HL-60 (cell line): ENCODE results near the gene FLVCR1.

ENCODE experiments used
- DNase-seq, 2 experiments: peaks; one replicate each; pipeline ENCODE4 v3.0.0-alpha.2; 2010 to 2020; ENCODE audit warnings: low read depth in 1 of 2, low spot score in 1 of 2
- H3K27ac ChIP-seq: fragments of 250-450 bp; sonication (Bioruptor Pico); replicated peaks from 2 replicates; pipeline ENCODE4 v1.5.1; 2020; ENCODE audit warnings: mild to moderate bottlenecking, moderate library complexity
- H3K27me3 ChIP-seq: fragments of 250-450 bp; sonication (Bioruptor Pico); 2 replicates; pipeline ENCODE4 v1.5.1; 2021; ENCODE audit warnings: mild to moderate bottlenecking, moderate library complexity; ENCODE audit not compliant: insufficient read depth, poor library complexity, severe bottlenecking
- H3K4me3 ChIP-seq: replicated peaks from 2 replicates; pipeline ENCODE4 v1.5.1; 2011; ENCODE audit warnings: mild to moderate bottlenecking, control low read depth, low read length; ENCODE audit not compliant: insufficient read depth
- GABPA ChIP-seq: IDR thresholded peaks from 2 replicates; pipeline ENCODE4 v1.6.1; 2012; ENCODE audit warnings: low read depth
- POLR2AphosphoS5 ChIP-seq: IDR thresholded peaks from 2 replicates; pipeline ENCODE4 v1.6.1; 2012; ENCODE audit warnings: low read depth
- SPI1 ChIP-seq: IDR thresholded peaks from 2 replicates; pipeline ENCODE4 v1.6.1; 2012; ENCODE audit warnings: low read depth, mild to moderate bottlenecking, borderline replicate concordance
- TF ChIP-seq, protein P1 (sequence below): IDR thresholded peaks from one replicate; pipeline ENCODE4 v1.5.1; 2011; ENCODE audit warnings: low read length, control low read depth, inconsistent platforms; ENCODE audit not compliant: insufficient read depth
- TF ChIP-seq, protein P2 (sequence below): IDR thresholded peaks from 2 replicates; pipeline ENCODE4 v1.6.1; 2012; ENCODE audit warnings: low read depth; ENCODE audit not compliant: insufficient replicate concordance

The FLVCR1 gene

DNA sequence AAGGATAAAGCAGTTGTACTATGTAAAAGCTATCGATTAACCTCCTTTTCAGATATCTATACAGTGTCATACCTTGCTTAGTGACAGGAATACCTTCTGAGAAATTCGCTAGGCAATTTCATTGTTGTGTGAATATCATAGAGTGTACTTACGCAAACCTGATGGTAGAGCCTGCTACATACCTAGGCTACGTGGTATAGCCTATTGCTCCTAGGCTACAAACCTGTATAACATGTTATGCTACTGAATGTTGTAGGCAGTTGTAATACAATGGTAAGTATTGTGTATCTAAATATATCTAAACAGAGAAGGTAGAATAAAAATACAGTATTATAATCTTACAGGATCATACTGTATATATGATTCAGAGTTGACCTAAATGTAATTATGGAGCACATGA, 26.5 kb downstream of the FLVCR1 start:
- Histone ChIP-seq H3K27ac (no peak overlapping the region), H3K27me3 (no peaks in the 10 kb centered on the region), H3K4me3 (no peak overlapping the region)
- no peak for DNase-seq
- TF ChIP-seq, protein P1, sequence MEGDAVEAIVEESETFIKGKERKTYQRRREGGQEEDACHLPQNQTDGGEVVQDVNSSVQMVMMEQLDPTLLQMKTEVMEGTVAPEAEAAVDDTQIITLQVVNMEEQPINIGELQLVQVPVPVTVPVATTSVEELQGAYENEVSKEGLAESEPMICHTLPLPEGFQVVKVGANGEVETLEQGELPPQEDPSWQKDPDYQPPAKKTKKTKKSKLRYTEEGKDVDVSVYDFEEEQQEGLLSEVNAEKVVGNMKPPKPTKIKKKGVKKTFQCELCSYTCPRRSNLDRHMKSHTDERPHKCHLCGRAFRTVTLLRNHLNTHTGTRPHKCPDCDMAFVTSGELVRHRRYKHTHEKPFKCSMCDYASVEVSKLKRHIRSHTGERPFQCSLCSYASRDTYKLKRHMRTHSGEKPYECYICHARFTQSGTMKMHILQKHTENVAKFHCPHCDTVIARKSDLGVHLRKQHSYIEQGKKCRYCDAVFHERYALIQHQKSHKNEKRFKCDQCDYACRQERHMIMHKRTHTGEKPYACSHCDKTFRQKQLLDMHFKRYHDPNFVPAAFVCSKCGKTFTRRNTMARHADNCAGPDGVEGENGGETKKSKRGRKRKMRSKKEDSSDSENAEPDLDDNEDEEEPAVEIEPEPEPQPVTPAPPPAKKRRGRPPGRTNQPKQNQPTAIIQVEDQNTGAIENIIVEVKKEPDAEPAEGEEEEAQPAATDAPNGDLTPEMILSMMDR: no peak
- no peak for TF ChIP-seq GABPA
- no peak for TF ChIP-seq SPI1
- TF ChIP-seq, protein P2, sequence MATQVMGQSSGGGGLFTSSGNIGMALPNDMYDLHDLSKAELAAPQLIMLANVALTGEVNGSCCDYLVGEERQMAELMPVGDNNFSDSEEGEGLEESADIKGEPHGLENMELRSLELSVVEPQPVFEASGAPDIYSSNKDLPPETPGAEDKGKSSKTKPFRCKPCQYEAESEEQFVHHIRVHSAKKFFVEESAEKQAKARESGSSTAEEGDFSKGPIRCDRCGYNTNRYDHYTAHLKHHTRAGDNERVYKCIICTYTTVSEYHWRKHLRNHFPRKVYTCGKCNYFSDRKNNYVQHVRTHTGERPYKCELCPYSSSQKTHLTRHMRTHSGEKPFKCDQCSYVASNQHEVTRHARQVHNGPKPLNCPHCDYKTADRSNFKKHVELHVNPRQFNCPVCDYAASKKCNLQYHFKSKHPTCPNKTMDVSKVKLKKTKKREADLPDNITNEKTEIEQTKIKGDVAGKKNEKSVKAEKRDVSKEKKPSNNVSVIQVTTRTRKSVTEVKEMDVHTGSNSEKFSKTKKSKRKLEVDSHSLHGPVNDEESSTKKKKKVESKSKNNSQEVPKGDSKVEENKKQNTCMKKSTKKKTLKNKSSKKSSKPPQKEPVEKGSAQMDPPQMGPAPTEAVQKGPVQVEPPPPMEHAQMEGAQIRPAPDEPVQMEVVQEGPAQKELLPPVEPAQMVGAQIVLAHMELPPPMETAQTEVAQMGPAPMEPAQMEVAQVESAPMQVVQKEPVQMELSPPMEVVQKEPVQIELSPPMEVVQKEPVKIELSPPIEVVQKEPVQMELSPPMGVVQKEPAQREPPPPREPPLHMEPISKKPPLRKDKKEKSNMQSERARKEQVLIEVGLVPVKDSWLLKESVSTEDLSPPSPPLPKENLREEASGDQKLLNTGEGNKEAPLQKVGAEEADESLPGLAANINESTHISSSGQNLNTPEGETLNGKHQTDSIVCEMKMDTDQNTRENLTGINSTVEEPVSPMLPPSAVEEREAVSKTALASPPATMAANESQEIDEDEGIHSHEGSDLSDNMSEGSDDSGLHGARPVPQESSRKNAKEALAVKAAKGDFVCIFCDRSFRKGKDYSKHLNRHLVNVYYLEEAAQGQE: no peak
- TF ChIP-seq POLR2AphosphoS5: no peak

DNA sequence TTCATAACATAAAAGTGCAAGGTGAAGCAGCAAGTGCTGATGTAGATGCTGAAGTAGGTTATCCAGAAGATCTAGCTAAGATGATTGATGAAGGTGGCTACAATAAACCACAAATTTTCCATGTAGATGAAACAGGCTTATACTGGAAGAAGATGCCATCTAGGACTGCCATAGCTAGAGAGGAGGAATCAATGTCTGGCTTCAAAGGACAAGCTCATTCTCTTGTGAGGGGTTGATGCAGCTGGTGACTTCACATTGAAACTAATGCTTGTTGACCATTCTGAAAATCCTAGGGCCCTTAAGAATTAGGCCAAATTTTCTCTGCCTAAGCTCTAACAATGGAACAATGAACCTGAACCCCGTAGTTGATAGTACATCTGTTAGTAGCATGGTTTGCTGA, 34.0 kb downstream of the FLVCR1 start:
- no peak for DNase-seq
- TF ChIP-seq GABPA (no peak), SPI1 (no peak), POLR2AphosphoS5 (no peak)
- TF ChIP-seq, protein P2: no peak
- TF ChIP-seq, protein P1: no peak
- H3K27me3 ChIP-seq: no peaks in the 10 kb centered on the region
- H3K27ac ChIP-seq: no peak overlapping the region
- no peak overlapping the region for H3K4me3 ChIP-seq

DNA sequence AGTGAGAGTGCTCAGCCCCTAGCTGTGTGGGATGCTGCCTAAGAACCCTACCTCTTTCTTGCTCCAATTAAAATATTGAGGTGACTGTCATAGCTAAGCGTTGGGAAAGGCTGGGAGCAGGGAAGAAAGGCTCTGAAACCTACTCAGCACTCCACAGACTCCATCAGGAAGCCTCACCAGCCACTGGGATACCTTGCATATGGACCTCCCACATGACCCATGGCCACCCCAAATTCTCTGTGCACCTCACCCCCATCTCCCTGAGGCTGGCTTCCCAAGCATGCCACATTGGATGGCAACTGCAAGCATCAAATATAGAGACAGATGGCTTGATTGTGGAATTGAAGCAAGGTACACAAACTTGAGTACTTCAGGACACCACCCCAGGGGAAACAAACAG, 41.8 kb downstream of the FLVCR1 start:
- H3K27ac ChIP-seq: no peak overlapping the region
- no peak for DNase-seq
- H3K27me3 ChIP-seq: no peaks in the 10 kb centered on the region
- no peak for TF ChIP-seq GABPA
- TF ChIP-seq, protein P2: no peak
- TF ChIP-seq, protein P1: no peak
- no peak for TF ChIP-seq POLR2AphosphoS5
- no peak for TF ChIP-seq SPI1
- H3K4me3 ChIP-seq: no peak overlapping the region
